Brain microvascular endothelial cell (primary cell): ENCODE results near the gene CARNS1.

ENCODE experiments used
- DNase-seq: peaks from one replicate; pipeline ENCODE4 v3.0.0-alpha.2; 2020
- H3K27ac ChIP-seq: fragments of 250-450 bp; sonication (Bioruptor Pico); 2 replicates; pipeline ENCODE4 v1.5.1; 2020; ENCODE audit warnings: mild to moderate bottlenecking, moderate library complexity
- H3K27me3 ChIP-seq: fragments of 250-450 bp; sonication (Bioruptor Pico); replicated peaks from 2 replicates; pipeline ENCODE4 v1.5.1; 2020; ENCODE audit warnings: mild to moderate bottlenecking
- H3K36me3 ChIP-seq: fragments of 250-450 bp; sonication (Bioruptor Pico); replicated peaks from 2 replicates; pipeline ENCODE4 v1.5.1; 2020; ENCODE audit warnings: mild to moderate bottlenecking
- H3K4me3 ChIP-seq: 2 replicates; pipeline ENCODE4 v1.5.1; 2011; ENCODE audit warnings: low read depth, mild to moderate bottlenecking, control low read depth, low read length, moderate library complexity
- in situ Hi-C: cut with HindIII; loops from 2 replicates; pipeline ENCODE4 v1.10.0; 2017; ENCODE audit warnings: low sequenced_read_pairs, low pct_ligation_motif_present
- TF ChIP-seq, protein P1 (sequence below): IDR thresholded peaks from 2 replicates; pipeline ENCODE4 v1.5.1; 2011; ENCODE audit warnings: low read depth, mild to moderate bottlenecking, moderate library complexity, low read length, control low read depth, inconsistent platforms; ENCODE audit errors: missing control alignments

Gene CARNS1

DNA sequence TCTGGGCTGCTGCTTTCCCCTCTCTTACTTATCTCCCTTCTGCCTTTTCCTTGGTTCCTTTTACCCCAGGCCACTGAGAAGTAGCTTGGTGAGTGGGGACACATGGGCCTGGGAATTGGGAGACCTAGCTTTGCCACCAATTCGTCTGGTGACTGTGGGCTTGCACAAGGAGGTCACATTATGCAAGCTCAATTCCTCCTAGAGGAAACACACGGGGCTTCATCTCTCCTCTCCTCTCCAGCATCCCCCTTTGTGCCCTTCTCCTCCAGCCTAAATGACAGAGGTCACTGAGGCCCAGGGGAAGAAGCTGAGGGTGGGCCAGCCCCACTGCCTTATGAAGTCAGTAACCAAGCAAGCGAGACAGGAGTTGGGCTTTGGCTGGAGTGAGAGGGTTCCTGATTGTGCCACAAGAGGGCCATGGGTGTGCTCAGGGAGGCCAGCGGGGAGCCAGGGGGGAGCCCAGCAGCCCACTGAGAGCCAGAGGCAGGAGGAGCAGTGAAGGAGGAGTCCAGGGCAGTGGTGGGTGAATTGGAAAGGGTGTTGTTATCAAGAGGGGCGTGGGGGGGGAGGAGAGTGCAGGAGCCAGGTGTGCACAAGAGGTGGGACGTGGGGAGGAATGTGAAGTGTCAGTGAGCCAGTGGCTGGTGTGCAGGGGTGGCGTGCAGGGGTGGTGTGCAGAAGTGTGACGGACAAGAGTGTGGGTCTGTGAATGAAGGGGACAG lies 44.1 kb upstream of the CARNS1 start:
- DNase-seq, result peak; percentile 43
- Histone ChIP-seq H3K4me3 (peak overlapping the region; percentile 63), H3K27me3 (no peaks in the 10 kb centered on the region), H3K27ac (no peak overlapping the region), H3K36me3 (peaks cover 3% of the 10 kb centered on the region)
- TF ChIP-seq, protein P1, sequence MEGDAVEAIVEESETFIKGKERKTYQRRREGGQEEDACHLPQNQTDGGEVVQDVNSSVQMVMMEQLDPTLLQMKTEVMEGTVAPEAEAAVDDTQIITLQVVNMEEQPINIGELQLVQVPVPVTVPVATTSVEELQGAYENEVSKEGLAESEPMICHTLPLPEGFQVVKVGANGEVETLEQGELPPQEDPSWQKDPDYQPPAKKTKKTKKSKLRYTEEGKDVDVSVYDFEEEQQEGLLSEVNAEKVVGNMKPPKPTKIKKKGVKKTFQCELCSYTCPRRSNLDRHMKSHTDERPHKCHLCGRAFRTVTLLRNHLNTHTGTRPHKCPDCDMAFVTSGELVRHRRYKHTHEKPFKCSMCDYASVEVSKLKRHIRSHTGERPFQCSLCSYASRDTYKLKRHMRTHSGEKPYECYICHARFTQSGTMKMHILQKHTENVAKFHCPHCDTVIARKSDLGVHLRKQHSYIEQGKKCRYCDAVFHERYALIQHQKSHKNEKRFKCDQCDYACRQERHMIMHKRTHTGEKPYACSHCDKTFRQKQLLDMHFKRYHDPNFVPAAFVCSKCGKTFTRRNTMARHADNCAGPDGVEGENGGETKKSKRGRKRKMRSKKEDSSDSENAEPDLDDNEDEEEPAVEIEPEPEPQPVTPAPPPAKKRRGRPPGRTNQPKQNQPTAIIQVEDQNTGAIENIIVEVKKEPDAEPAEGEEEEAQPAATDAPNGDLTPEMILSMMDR, result peak; percentile 78
- in situ Hi-C loops, result no loop called here

DNA sequence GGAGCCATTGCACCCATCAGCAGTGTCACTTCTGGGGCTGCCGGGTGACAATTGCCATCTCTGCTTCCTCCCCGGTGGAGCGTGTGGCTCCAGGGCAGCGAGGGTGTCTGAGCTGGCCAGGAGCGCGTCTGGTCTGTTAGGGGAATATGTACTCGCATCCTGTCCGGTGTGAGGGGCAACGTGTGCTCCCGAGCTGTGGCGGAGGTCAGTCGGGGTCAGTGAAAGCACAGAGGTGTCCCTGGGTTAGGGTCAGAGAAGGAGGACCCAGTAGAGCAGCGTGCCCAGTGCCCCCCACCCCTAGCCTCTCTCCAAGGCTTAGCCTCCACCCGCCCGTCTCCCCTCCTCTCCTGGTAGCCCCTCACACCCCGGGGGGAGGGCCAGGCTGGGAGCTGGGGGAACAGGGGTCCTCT lies 43.6 kb upstream of the CARNS1 start:
- no peak overlapping the region for H3K27ac ChIP-seq
- DNase-seq, result no peak
- peaks cover 3% of the 10 kb centered on the region for H3K36me3 ChIP-seq
- H3K4me3 ChIP-seq, result peak overlapping the region; percentile 63
- TF ChIP-seq, protein P1, result no peak
- in situ Hi-C loops, result no loop called here
- no peaks in the 10 kb centered on the region for H3K27me3 ChIP-seq

DNA sequence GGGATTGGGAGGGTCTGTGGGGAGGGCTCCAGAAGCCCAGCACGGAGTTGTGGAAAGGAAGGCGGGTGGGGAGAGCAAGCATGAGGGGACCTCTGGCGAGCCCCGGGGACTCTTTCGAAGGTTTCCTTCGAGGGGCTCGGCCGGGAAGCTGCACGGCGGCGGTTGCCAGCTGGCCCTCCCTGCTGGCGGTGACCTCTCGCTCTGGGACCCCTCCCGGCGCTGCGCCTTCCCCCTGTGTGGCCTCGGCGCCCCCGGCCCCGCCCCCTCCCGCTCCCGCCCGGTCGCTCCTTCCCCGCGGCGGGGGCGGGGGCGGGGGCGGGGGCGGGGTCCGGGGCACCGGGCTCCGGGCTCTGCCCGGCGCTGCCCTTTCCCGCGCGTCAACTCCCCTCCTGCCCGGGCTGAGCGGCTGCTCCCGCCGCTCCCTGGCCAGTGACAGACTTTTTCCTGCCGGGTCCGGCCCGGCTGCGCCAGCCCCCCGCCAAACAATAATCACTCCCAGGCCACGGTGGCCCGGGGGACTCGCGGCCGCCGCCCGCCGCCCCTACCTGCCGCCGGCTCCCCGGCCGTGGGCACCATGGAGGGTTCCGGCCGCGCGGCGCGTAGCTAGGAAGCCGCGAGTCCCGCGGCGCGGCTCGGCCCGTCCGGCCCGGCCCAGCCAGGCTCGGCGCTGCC lies 43.0 kb upstream of the CARNS1 start:
- peak overlapping the region; percentile 93 for H3K27ac ChIP-seq
- no peak for DNase-seq
- H3K27me3 ChIP-seq, result no peaks in the 10 kb centered on the region
- peaks cover 3% of the 10 kb centered on the region for H3K36me3 ChIP-seq
- TF ChIP-seq, protein P1, result no peak
- peak overlapping the region; percentile 63 for H3K4me3 ChIP-seq
- in situ Hi-C loops, result no loop called here

DNA sequence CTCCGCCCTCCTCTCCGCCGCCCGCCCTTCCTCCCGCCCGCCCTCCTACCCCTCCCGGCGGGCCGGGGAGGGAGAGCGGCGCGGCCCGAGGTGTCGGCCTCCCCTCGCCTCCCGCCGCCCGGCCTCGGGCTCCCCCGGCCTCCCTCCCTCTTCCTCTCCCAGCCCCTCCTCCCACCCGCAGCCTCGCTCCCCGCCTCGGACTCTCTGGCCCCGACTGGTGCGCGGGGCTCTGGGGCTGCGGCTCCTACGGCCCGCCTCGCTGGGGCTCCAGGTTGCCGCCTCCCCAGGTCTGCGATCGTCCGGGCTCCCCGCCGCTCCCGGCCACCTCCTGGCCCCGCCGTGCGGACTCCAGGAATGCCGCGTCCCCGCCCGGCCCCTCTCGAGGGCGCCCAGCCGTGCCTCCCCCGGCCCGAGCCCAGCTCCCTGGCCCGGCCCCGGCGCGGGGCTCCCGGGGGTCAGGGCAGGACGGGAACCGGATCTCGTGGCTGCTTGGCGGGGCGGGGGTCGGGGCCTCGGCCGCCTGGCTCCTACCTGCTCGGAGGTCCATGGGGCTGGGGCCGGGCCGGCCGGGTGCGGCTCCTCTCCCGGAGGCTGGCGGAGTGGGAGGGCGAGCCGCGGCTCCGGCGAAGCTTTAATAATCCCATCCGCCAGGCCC lies 42.4 kb upstream of the CARNS1 start, which contains the start of gene CLCF1:
TSS of gene CLCF1 (minus strand) at position 606 of the 655 bp plus-strand sequence. CDS start at position 547, 59 bp downstream.
- no peaks in the 10 kb centered on the region for H3K36me3 ChIP-seq
- peak within 1 kb of the TSS; percentile 63 for H3K4me3 ChIP-seq
- TF ChIP-seq, protein P1, result no peak
- DNase-seq, result peak; percentile 35
- in situ Hi-C loops, result no loop called here
- H3K27ac ChIP-seq, result peak within 1 kb of the TSS; percentile 93
- H3K27me3 ChIP-seq, result no peaks in the 10 kb centered on the region

DNA sequence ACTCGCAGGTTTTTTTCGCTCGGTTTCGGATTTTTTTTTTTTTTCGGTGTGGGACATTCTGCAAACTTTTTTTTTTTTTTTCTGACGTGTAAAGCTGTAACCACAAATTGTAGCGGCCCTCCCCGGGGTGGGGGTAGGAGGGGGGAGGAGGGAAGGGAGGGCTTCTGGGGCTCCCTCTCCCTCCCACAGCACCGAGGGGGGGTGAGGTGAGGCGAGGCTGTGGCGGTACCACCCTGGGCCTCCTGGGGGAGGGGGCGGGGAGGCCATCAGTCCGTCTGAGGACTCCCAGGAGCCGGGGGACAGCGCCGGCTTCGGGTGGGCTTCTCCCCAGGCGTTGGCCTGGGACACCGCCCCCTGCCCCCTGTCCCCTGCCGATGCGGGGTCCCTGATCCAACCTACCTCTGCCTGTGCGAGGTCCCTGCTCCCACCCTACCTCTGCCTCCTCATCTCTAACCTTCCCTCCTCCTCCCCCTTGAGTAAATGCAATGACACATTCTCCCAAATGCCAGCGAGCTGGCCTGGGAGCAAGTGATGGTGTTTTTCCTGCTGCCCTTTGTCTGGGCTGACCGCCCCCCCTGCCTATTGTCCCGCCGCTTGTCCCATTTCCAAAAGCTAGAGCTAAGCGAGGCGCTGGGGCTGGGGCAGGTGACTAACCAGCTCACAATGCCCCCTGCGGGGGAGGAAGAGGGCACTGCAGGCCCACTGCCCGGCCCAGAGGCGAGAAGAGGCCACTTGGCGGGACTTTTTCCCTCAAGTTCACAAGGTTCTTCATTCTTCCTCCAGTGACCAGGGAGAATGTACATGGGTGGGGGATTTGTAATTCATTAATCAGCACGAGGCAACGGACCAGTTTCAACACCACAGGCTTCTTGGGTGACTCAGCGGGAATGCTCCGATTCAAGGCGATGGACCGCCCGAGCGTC lies 41.6 kb upstream of the CARNS1 start:
- peak; percentile 93 for DNase-seq
- no peaks in the 10 kb centered on the region for H3K27me3 ChIP-seq
- peak overlapping the region; percentile 63 for H3K4me3 ChIP-seq
- H3K36me3 ChIP-seq, result no peaks in the 10 kb centered on the region
- peak overlapping the region; percentile 93 for H3K27ac ChIP-seq
- TF ChIP-seq, protein P1, result peak; percentile 47
- in situ Hi-C loops, result no loop called here
